H9 (cell line): ENCODE data around the gene SUFU. TPM values are rescaled to one million over a fixed set of nuclear protein-coding genes. Genes with fewer than 3 reads are reported as not detected.

Source experiments
- DNase-seq: peaks from one replicate; pipeline ENCODE4 v3.0.0-alpha.2; 2017
- H2AFZ ChIP-seq: one replicate; pipeline ENCODE4 v1.6.1; 2013; ENCODE audit warnings: mild to moderate bottlenecking, low read length, control low read depth, moderate library complexity
- H2AK5ac ChIP-seq: 2 replicates; pipeline ENCODE4 v1.6.1; 2013; ENCODE audit warnings: low read length, control low read depth, mixed read lengths; ENCODE audit not compliant: insufficient read length
- H2BK120ac ChIP-seq: one replicate; pipeline ENCODE4 v1.6.1; 2013; ENCODE audit warnings: low read depth, mild to moderate bottlenecking, low read length, control low read depth, inconsistent platforms; ENCODE audit not compliant: poor library complexity, severe bottlenecking
- H2BK12ac ChIP-seq: 2 replicates; pipeline ENCODE4 v1.6.1; 2013; ENCODE audit warnings: low read length, control low read depth, mixed read lengths, low read depth; ENCODE audit not compliant: insufficient read length
- H2BK15ac ChIP-seq: 2 replicates; pipeline ENCODE4 v1.6.1; 2013; ENCODE audit warnings: low read depth, low read length, control low read depth
- H2BK20ac ChIP-seq: one replicate; pipeline ENCODE4 v1.6.1; 2013; ENCODE audit warnings: low read depth, mild to moderate bottlenecking, low read length, control low read depth, inconsistent platforms; ENCODE audit not compliant: poor library complexity, severe bottlenecking
- H2BK5ac ChIP-seq: 2 replicates; pipeline ENCODE4 v1.6.1; 2013; ENCODE audit warnings: low read length, control low read depth, mixed read lengths; ENCODE audit not compliant: insufficient read length
- H3K14ac ChIP-seq: 2 replicates; pipeline ENCODE4 v1.6.1; 2013; ENCODE audit warnings: low read length, control low read depth; ENCODE audit not compliant: insufficient read depth
- H3K18ac ChIP-seq: 2 replicates; pipeline ENCODE4 v1.6.1; 2013; ENCODE audit warnings: low read depth, mild to moderate bottlenecking, mixed read lengths, low read length, control low read depth; ENCODE audit not compliant: insufficient read length
- H3K23ac ChIP-seq: 2 replicates; pipeline ENCODE4 v1.6.1; 2013; ENCODE audit warnings: low read length, control low read depth, mixed read lengths, low read depth; ENCODE audit not compliant: insufficient read length
- H3K23me2 ChIP-seq: 2 replicates; pipeline ENCODE4 v1.6.1; 2013; ENCODE audit warnings: low read depth, mild to moderate bottlenecking, mixed read lengths, low read length, control low read depth; ENCODE audit not compliant: insufficient read length, poor library complexity, severe bottlenecking
- H3K27ac ChIP-seq: 2 replicates; pipeline ENCODE4 v1.5.1; 2013; ENCODE audit warnings: low read length, control low read depth, mixed read lengths, low read depth; ENCODE audit not compliant: insufficient read length
- H3K27me3 ChIP-seq: 2 replicates; pipeline ENCODE4 v1.6.1; 2013; ENCODE audit warnings: low read length, control low read depth, inconsistent platforms; ENCODE audit not compliant: insufficient read depth
- H3K4ac ChIP-seq: 2 replicates; pipeline ENCODE4 v1.6.1; 2013; ENCODE audit warnings: low read depth, mild to moderate bottlenecking, control low read depth, inconsistent platforms, low read length, moderate library complexity
- H3K4me1 ChIP-seq: 2 replicates; pipeline ENCODE4 v1.6.1; 2013; ENCODE audit warnings: low read length, control low read depth, inconsistent platforms; ENCODE audit not compliant: insufficient read depth
- H3K4me2 ChIP-seq: 2 replicates; pipeline ENCODE4 v1.6.1; 2013; ENCODE audit warnings: low read length, control low read depth, mixed read lengths; ENCODE audit not compliant: insufficient read length, insufficient read depth
- H3K56ac ChIP-seq: 2 replicates; pipeline ENCODE4 v1.6.1; 2013; ENCODE audit warnings: low read depth, mild to moderate bottlenecking, mixed read lengths, low read length, control low read depth; ENCODE audit not compliant: insufficient read length
- H3K79me1 ChIP-seq: 2 replicates; pipeline ENCODE4 v1.6.1; 2013; ENCODE audit warnings: low read depth, mild to moderate bottlenecking, moderate library complexity, low read length, control low read depth, inconsistent platforms; ENCODE audit not compliant: insufficient read depth, poor library complexity, severe bottlenecking
- H3K79me2 ChIP-seq: 2 replicates; pipeline ENCODE4 v1.6.1; 2013; ENCODE audit warnings: low read length, control low read depth, inconsistent platforms; ENCODE audit not compliant: insufficient read depth
- H3K9ac ChIP-seq: 2 replicates; pipeline ENCODE4 v1.6.1; 2013; ENCODE audit warnings: low read length, control low read depth, mixed read lengths; ENCODE audit not compliant: insufficient read length; ENCODE audit errors: extremely low read depth
- H3K9me3 ChIP-seq: one replicate; pipeline ENCODE4 v1.6.1; 2013; ENCODE audit warnings: low read depth, low read length, inconsistent platforms; ENCODE audit not compliant: control insufficient read depth
- H3T11ph ChIP-seq: one replicate; pipeline ENCODE4 v1.6.1; 2013; ENCODE audit warnings: mild to moderate bottlenecking, low read length, control low read depth, inconsistent platforms
- H4K20me1 ChIP-seq: one replicate; pipeline ENCODE4 v1.6.1; 2013; ENCODE audit not compliant: control insufficient read depth, insufficient read length, insufficient read depth
- H4K5ac ChIP-seq: 2 replicates; pipeline ENCODE4 v1.6.1; 2013; ENCODE audit warnings: low read depth, mild to moderate bottlenecking, mixed read lengths, low read length, control low read depth; ENCODE audit not compliant: insufficient read length
- H4K8ac ChIP-seq: replicated peaks from 2 replicates; pipeline ENCODE4 v1.6.1; 2013; ENCODE audit warnings: low read length, control low read depth, mixed read lengths, low read depth; ENCODE audit not compliant: insufficient read length
- H4K91ac ChIP-seq: 2 replicates; pipeline ENCODE4 v1.6.1; 2013; ENCODE audit warnings: low read depth, mild to moderate bottlenecking, moderate library complexity, mixed read lengths, low read length, control low read depth; ENCODE audit not compliant: insufficient read length
- H3K27ac Mint-ChIP-seq, 3 experiments: 2 replicates in 2 of 3; 3 replicates in 1 of 3; pipeline ENCODE4 v1.8.0; 2020 to 2021; ENCODE audit warnings: mixed read lengths in 3 of 3, mild to moderate bottlenecking in 1 of 3, moderate library complexity in 1 of 3
- H3K27me3 Mint-ChIP-seq: 2 replicates; pipeline ENCODE4 v1.8.0; 2021; ENCODE audit warnings: low read depth, mild to moderate bottlenecking, moderate library complexity, mixed read lengths
- H3K36me3 Mint-ChIP-seq, 3 experiments: 2 replicates in 2 of 3; 3 replicates in 1 of 3; pipeline ENCODE4 v1.8.0; 2020 to 2021; ENCODE audit warnings: low read depth in 3 of 3, mixed read lengths in 3 of 3; ENCODE audit not compliant: insufficient read depth in 1 of 3
- H3K4me1 Mint-ChIP-seq, 2 experiments: 2 replicates each; pipeline ENCODE4 v1.8.0; 2020; ENCODE audit warnings: mixed read lengths in 2 of 2
- H3K4me3 Mint-ChIP-seq, 2 experiments: 2 replicates in 1 of 2; 3 replicates in 1 of 2; pipeline ENCODE4 v1.8.0; 2020 to 2021; ENCODE audit warnings: mild to moderate bottlenecking in 2 of 2, mixed read lengths in 2 of 2, moderate library complexity in 1 of 2
- H3K9me3 Mint-ChIP-seq, 2 experiments: 2 replicates in 1 of 2; 3 replicates in 1 of 2; pipeline ENCODE4 v1.8.0; 2020; ENCODE audit warnings: mild to moderate bottlenecking in 2 of 2, mixed read lengths in 2 of 2, moderate library complexity in 1 of 2
- CTCF ChIP-seq: fragments of 200-600 bp; sonication (generic); conservative IDR thresholded peaks from 3 replicates; pipeline ENCODE4 v1.8.0; 2021; ENCODE audit warnings: antibody characterized with exemption, mild to moderate bottlenecking
- WGBS: extraction: QIAGEN DNeasy Blood & Tissue Kit; methylation state at CpG from one replicate; pipeline ENCODE4 v1.1.7; 2013; ENCODE audit warnings: missing lambda C conversion rate, low lambda C conversion rate, mixed read lengths; ENCODE audit not compliant: insufficient read length; ENCODE audit errors: extremely low coverage; 5-methylcytosine and 5-hydroxymethylcytosine counted together
- total RNA-seq: library from RNA; stranded (reverse); gene quantifications from 2 replicates; pipeline ENCODE4 v1.2.1, GENCODE V29; 2021

The SUFU gene
- total RNA-seq, 1 experiment from 2014 or later, result 9.5 TPM

- H2AFZ ChIP-seq, result no peak overlapping the region
- no peaks in the 10 kb centered on the region for H3K79me1 ChIP-seq
- no peak overlapping the region for H4K8ac ChIP-seq
- H2BK120ac ChIP-seq, result no peak overlapping the region
- no peak overlapping the region for H3K23ac ChIP-seq
- no peak overlapping the region for H3K4me2 ChIP-seq
- Mint-ChIP-seq H3K27ac (peak overlapping the region in 1 of 3 experiments; percentile 65; a peak in 1 of 7 replicates), H3K4me3 (no peak overlapping the region), H3K27me3 (no peaks in the 10 kb centered on the region), H3K9me3 (no peaks in the 10 kb centered on the region), H3K4me1 (peaks cover 68 to 74% of the 10 kb centered on the region in 2 experiments), H3K36me3 (peaks cover 2 to 11% (median 8%) of the 10 kb centered on the region in 3 experiments; a peak in 6 of 7 replicates)
- no peaks in the 10 kb centered on the region for H3K23me2 ChIP-seq
- no peak overlapping the region for H4K5ac ChIP-seq
- H3K9me3 ChIP-seq, result no peaks in the 10 kb centered on the region
- no peak overlapping the region for H3T11ph ChIP-seq
- no peak overlapping the region for H2BK5ac ChIP-seq
- H3K4ac ChIP-seq, result no peak overlapping the region
- no peak for DNase-seq
- no peak overlapping the region for H3K9ac ChIP-seq
- WGBS, result no CpG with 5 or more reads among the region's 9 CpGs
- no peak overlapping the region for H2BK15ac ChIP-seq
- no peak overlapping the region for H3K56ac ChIP-seq
- no peak overlapping the region for H3K14ac ChIP-seq
- peaks cover 15% of the 10 kb centered on the region; the same call in 1 of the 2 replicates for H3K4me1 ChIP-seq
- H2AK5ac ChIP-seq, result no peak overlapping the region
- H4K91ac ChIP-seq, result no peak overlapping the region
- H2BK12ac ChIP-seq, result no peak overlapping the region
- no peak for TF ChIP-seq CTCF
- H2BK20ac ChIP-seq, result no peak overlapping the region
- H3K18ac ChIP-seq, result no peak overlapping the region
- H4K20me1 ChIP-seq, result no peaks in the 10 kb centered on the region
- H3K27ac ChIP-seq, result no peak overlapping the region
- no peaks in the 10 kb centered on the region for H3K27me3 ChIP-seq
- H3K79me2 ChIP-seq, result no peaks in the 10 kb centered on the region
Measured at GRCh38 chr10:102676534-102677315, 173.0 kb downstream of the SUFU start.
